HEK293T (cell line): ENCODE measurements around the gene CLDN2.

Experiments used
- ARNT ChIP-seq: fragments of 450-650 bp; IDR thresholded peaks from 2 replicates; pipeline ENCODE4 v1.6.1; 2017; ENCODE audit warnings: mild to moderate bottlenecking
- BHLHE40 ChIP-seq: fragments of 450-650 bp; IDR thresholded peaks from 2 replicates; pipeline ENCODE4 v1.6.1; 2016; ENCODE audit warnings: mild to moderate bottlenecking, moderate library complexity, borderline replicate concordance
- ELF4 ChIP-seq: fragments of 450-650 bp; IDR thresholded peaks from 2 replicates; pipeline ENCODE4 v1.6.1; 2017; ENCODE audit warnings: antibody characterized with exemption
- FOXA1 ChIP-seq: fragments of 450-650 bp; IDR thresholded peaks from 2 replicates; pipeline ENCODE4 v1.6.1; 2016; ENCODE audit warnings: mild to moderate bottlenecking
- FOXK2 ChIP-seq: fragments of 450-650 bp; IDR thresholded peaks from 2 replicates; pipeline ENCODE4 v1.6.1; 2016; ENCODE audit warnings: mild to moderate bottlenecking
- FOXM1 ChIP-seq: fragments of 450-650 bp; IDR thresholded peaks from 2 replicates; pipeline ENCODE4 v1.6.1; 2017; ENCODE audit warnings: mild to moderate bottlenecking, borderline replicate concordance
- HDGF ChIP-seq: fragments of 450-650 bp; IDR thresholded peaks from 2 replicates; pipeline ENCODE4 v1.6.1; 2017; ENCODE audit warnings: antibody characterized with exemption, borderline replicate concordance
- LEF1 ChIP-seq: fragments of 450-650 bp; IDR thresholded peaks from 2 replicates; pipeline ENCODE4 v1.6.1; 2017; ENCODE audit warnings: mild to moderate bottlenecking, borderline replicate concordance
- NFRKB ChIP-seq: fragments of 450-650 bp; IDR thresholded peaks from 2 replicates; pipeline ENCODE4 v1.6.1; 2016; ENCODE audit warnings: mild to moderate bottlenecking, moderate library complexity
- SP1 ChIP-seq: fragments of 450-650 bp; IDR thresholded peaks from 2 replicates; pipeline ENCODE4 v1.6.1; 2017
- SUZ12 ChIP-seq: fragments of 450-650 bp; IDR thresholded peaks from 2 replicates; pipeline ENCODE4 v1.6.1; 2016; ENCODE audit warnings: mild to moderate bottlenecking
- TARDBP ChIP-seq: fragments of 450-650 bp; IDR thresholded peaks from 2 replicates; pipeline ENCODE4 v1.6.1; 2016
- ZNF384 ChIP-seq: fragments of 450-650 bp; IDR thresholded peaks from 2 replicates; pipeline ENCODE4 v1.6.1; 2016

GRCh38 chrX:106950381-106950780 is 30.2 kb downstream of the CLDN2 start:
- no peak for TF ChIP-seq FOXK2
- no peak for TF ChIP-seq FOXA1
- TF ChIP-seq BHLHE40 = no peak
- no peak for TF ChIP-seq HDGF
- no peak for TF ChIP-seq ELF4
- TF ChIP-seq LEF1 = no peak
- no peak for TF ChIP-seq NFRKB
- TF ChIP-seq ZNF384 = no peak
- no peak for TF ChIP-seq ARNT
- no peak for TF ChIP-seq TARDBP
- no peak for TF ChIP-seq FOXM1
- no peak for TF ChIP-seq SUZ12
- no peak for TF ChIP-seq SP1
